ENCODE data around the gene RAD51B.

The RAD51B gene

DNA sequence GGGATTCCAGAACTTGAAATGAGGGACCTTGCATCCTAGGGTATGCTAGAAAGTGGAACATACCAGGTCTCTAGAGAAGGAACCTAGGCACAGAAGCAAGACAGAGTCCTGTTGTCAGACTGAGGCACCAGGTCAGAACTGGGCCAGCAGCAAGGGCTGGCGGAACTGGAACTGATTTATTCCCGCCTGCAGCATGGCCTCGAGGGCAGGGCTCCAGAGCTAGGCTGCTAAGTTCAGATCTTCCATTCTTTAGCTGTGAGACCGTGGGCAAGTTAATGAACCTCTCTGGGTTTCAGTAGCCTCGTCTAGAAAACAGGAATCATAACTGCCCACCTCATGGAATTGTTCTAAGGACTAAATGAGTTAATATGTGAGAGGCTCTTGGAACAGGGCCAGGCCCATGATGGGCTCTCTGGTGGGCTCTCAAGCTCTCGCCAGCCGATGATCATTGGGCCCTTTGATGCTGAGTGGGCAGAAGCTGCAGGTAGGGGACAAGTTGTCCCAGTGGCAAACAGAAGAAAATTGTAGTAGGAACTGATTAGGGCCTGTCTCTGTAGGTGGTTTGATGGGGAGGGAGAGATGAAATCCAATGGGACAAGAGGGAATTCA is 773.5 kb downstream of the RAD51B start:
- no peak for DNase-seq

DNA sequence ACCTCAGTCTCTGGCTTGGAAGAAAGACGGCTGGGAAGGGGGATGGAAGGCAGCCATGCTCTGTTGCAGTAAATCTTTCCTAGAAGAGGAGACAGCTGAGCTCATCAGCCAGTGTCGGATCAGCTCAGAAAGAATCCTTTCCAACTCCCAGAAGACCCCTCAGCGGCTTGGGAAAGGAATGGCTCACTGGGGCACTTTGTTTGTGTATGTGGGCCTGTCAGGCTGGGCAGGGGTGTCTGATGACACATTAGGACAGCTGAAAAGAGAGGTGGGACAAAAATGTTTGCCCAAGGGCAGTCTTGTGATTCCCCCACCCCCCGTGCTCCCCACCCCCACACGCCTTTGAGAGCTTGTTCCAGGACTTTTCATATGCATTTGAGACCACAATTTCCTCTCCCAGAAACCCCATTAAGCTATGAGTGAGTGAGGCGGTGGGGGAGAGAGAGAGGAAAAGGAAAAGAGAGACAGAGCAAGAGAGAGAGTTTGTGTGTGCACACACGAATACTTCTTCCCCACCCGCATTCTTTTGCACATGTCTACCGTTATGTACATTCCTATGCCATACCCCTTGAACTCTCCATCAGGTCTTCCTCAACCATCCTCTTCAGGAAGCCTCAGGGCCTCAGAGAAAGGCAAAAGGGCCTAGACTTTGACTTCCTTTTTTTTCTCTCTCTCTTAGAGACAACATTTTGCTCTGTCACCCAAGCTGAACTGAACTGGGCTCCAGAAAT is 774.4 kb downstream of the RAD51B start:
- no peak for DNase-seq

DNA sequence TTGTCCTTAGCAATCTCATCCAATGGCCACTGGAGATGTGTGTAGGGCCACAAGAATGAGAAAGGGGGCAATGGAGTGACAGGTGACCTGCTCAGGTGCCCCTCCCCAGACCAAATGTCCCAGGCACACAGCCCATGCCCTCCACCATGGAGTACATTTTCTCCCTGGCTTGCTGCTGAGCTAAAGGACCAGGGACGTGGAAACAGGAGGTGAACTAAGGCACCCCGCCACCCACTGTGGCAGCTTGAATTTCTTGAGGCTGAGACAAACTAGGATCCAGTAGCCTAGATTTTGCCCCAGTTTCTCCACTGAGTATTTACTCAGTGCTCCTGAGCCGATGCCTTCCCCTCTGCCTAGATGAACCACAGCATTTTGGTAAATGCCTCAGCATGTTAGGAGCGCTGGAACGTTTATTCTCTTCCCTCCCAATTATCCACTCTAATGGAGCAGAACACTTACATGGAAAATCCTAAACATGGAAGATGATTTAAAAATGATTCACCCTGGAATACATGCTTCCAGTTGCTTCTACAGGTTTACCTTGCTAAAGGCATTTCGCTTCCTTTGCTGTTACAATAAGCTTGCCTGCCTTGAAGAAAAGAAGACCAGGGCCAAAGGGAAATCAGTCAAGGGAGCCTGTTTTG is 775.3 kb downstream of the RAD51B start:
- DNase-seq, result no peak

DNA sequence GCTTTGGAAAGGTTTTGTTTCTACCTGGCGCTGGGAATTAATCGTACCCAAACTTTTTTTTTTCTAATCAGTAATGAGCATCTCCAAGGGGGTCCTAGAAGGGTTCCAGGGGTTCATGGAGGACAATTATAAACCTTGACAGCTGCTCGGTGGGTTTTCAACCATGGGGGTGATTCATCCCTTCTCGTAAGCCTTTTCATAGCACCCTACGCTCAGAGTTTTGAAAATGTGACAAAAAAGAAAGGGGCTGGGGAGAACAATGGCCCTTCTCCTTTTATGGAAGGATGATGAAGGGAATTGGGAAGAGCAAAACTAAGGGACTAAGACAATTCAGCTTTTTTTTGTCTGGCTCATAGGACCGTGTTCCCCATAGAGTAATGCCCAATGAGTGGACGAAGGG is 776.6 kb downstream of the RAD51B start:
- no peak for DNase-seq

DNA sequence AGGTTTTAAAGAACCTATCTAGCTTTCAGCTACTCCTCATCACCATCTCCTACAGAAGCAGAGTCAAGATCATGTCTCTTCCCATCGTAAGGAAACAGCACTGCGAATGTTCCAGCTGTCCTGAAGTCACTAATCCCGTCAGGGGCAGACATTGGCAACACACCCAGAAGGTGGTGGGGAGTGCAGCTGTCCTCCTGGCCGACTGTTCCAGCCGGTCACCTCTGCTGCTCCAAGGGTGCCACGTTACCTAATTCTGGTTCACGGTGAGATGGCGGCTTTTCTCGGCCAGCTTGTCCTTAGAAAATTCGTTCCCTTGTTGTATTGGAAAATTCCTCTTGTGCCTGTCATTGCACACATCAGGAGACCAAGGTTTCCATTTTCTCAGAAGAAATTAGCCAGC is 777.1 kb downstream of the RAD51B start:
- DNase-seq, result no peak

DNA sequence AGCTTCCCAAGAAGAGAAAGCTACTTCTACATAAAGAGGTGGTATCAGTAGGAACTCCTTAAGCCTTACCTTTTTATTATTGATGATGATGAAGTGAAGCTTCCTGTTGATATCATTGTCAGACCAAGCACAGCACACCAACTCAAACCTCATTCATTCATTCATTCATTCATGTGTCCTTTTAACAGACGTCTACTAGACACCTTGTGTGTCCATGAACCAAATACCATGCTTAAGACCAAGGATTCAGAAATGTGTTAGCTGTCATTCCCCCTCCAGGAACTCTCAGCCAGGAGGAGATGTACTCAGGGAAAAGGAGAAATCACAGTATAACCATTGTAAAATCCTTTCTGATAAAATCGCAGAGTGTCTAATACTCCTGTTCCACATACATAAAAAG is 778.5 kb downstream of the RAD51B start:
- no peak for DNase-seq

DNA sequence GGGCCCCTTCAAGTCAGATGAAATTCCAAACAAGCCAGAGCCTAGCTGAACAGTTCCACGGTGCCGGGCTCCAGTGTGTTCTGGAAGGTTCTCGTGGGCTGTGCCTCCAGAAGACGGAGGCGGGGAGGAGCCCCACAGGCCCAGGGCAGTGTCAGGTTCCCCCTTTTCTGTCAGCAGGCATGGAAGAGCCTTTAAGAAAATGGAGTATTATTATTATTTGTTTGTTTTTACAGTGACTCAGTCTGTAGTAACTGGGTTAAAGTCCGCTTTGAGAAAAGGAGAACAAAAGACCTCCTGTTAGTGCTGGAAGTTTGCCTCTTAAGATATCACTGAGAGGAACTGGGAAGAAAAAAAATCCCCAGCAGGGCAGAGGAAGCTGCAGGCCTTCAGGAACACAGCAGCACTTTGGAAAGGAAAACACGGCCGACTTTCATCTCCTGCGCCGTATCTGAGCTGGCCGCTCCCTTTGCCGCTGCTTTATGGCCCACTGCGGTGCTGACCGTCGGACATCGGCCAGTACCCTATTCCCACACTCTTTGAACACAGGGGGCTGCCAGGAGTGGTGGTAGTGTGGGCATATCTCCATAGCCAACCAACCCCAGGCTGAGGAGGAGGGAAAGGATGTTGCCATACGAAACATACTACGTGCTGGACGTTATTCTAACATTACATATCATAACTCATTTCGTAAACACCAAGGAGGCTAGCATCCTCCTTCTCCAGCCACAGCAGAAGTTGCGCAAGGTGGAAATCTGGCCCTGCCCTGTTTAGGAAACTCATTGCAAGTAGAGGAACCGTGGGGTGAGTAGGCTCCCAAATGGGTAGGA is 779.3 kb downstream of the RAD51B start:
- no peak for DNase-seq

DNA sequence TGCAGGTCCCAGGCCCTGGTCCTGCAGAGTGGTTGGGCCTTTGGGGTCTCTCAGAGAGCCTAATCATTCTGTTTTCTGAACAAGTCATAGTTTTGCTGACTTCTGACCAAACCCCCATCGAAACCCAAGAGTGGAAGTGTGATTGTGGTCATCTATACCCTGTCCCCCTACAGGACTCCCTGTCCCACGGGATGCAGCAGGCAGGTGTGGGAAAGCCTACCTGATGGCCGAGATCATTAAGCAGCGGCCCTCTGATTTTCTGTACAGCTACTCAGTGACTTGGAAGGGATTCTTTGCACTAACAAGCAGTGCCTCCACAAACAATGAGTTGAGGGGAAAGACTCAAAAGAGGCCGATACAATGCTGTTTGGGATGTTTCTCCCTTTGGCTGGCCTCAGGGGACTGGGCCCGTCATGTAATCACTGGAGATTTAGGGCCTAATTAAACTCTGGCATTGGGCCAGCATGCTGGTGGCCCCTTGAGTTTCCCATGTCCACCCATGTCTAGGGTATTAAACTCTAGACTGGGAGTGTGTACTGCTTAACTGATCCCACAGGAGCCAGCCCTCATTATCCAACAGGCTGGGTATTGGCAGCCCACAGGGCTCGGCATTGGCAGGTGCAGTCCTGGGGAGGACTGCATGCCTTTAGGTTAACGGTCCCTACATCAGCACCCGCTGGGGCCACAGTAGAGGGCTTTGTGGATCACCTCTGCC is 780.5 kb downstream of the RAD51B start:
- DNase-seq, result no peak

DNA sequence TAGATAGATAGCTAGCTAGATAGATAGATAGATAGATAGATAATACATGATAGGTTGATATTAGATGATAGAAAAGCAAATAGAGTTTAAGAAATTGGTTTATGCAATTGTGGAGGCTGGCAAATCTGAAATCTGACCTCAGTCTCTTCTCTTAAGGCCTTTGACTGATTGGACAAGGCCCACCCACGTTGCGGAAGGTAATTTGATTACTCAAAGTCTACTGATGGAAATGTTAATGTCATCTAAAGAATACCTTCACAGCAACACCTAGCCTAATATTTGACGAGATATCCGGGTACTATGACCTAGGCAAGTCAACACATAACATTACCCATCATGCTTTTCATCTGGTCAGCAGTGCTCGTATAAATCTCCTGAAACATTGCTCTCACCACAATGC is 782.9 kb downstream of the RAD51B start:
- no peak for DNase-seq

DNA sequence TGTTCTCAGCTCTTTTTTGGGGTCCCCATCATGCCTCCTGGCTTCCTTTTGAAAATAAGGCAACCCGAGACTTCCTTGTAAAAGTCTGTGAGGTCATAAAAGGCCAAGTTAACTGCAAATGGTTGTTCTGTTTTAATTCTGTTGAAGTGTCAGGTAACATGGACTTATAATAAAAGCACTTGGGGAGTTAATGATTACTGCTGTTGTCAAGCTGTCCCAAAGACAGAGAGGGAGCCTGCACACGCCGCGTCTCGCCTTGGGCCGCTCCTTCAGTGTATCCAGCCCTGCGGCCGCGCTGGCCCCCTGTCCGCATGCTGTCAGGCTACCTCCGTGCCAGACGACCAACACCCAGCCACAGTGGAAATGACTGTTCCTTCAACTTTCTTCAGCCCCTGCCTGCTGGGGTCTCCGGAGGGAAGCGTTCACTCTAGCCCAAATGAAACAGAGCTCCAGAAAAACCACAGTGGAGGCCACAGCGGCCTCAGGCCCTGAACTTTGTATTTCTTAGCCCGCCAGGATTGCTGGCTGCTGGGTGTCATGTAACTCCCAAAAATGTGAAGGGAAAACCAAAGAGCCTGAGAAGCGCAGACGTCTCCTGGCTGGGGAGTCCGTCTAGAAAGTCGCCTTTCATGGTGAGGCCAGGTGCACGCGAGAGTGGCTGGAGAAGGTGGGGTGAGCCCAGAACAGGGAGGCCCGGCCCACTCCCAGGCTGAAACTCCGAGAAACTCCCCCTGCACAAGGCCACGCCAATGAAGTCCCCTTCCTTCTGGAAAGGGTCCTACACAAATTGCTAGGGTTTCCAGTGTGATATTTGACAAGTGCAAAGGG is 784.2 kb downstream of the RAD51B start:
- no peak for DNase-seq

DNA sequence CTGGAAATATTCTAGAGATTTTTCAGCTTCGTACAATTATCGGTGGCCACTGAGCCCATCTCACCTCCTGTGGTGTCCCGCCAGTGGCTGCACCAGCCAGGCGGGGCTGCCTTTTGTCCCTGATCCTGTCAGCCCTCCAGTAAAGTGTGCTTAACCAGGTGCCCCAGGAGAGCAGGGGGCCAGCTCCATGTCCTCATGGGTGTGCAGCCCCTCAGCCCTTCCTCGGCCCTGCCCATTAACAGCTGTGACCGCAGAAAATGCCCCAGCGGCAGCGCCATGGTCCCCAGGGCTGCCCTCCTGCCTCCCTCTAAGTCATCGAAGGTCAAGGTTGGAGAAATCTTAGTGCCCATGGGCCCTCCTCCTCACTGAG is 784.8 kb downstream of the RAD51B start:
- no peak for DNase-seq

DNA sequence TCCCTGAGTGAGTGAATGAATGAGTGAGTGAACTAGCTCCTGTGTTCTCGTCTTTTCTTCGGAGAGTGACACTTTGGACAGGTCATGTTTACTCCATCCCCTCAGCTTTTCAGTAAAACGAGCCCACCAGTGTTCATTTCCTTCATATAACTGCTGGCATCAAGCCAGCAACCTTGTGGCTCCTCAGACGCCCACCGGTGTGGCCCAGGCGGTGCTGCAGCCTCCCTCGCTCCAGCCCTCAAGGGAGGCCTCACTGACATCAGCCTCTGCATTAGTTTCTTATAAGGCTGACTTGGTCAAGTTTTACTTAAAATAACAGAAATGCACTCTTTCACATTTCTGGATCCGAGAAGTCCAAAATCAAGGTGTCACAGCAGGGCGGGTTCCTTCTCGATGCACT is 785.2 kb downstream of the RAD51B start:
- DNase-seq, result no peak

DNA sequence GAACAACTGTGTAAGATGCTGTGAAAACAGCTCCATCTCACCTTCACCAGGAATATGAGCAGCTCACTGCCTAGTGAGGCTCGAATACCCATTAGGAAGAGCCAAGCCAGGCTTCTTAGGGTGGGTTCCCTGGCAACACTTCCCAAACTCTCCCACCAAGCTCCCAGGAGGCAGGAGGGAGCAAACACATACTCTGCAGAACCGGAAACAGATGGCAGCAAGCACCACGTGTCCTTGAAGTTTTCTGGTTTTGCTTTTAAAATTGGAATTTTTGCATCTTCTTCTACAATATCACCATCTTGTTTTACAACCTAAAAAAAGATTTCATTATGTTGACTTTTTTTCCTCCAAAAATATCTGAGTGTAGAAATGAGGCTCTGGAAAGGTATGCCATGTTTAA is 786.6 kb downstream of the RAD51B start:
- no peak for DNase-seq

DNA sequence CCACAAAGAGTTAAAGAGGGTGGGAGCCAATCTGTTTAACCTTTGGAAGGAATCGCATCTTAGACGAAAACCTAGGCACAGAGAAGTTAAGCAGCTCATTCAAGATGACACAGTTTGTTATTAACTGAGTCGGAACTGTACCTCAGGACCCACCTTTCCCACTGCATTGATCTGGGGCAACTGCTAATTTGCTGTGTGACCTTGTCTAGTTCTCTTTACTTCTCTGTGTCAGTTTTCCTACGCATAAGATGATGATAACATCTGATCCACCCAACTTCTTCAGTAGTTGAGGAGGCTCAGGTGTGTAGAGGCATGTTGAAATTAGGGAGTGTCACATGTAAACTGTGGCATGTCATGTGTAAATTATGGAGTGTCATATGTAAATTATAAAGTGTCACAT is 787.1 kb downstream of the RAD51B start:
- DNase-seq, result no peak

DNA sequence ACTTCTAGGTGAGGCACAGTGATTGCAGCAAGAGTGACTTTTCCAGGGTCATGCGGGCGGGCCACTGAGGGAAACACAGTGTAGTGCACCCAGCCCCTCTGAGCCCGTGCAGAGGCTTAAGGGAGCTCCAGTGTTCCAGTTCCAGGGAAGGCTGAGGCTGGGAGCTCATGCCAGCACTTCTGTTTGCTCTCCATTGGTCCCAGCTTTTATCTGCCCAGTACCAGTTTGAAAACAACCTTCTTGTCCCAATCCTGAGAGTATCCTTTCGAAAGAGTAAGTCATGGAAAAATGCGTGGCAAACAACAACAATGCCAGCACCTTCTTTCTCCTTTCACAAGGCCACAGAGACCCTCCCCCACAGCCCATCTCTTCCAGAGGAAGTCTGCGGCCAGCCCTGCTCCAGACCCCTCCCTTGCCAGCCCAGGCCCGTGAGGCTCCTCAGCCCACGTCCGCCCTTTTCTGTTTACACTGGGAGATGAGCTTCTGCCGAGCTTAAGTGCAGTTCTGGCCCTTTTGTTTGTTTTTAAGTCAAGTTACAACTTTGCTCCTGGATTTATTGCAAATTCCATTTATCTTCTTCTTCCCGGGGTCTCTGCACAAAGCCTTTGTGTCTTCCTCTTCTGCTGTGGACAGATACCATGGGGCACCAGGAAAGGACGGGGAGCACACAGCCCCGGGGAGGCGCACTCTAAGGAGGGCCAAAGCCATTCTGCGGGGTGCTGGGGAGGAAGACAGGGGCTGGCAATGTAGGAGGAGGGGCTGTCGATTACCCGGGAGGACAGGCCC is 787.7 kb downstream of the RAD51B start:
- no peak for DNase-seq

DNA sequence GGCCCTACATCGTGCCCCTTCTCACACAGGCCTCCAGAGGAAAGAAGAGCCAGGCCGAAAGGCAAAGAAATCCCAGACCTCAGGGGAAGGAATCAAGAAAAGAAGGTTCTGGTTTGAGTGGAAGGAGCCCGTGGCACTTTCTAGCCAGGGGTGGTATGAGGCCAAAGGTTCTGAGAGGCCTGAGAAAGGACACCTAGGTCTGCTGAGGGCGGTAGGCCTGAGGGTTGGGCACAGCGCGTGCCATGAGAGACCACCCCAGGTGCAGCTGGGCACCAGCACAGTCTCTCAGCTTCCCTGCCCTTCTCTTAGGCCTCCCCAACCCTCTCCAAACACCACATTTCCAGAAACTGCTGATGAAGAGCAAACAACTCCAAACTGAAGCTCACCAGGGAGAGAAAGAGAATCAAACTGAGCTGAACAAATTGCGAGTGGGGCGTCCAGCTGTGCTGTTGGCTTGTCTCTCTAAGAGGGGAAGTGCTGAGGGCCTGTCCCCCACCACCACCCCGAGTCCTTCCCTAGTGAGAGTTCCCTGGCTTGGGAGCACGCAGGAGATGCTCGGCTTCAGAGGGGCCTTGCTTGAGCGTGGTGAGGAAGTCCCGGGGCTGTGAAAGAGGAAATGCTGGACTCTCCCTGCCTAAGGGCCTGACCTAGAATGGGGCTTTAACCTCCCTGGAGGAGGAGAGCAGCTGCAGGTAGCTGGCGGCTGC is 788.4 kb downstream of the RAD51B start:
- DNase-seq, result no peak

DNA sequence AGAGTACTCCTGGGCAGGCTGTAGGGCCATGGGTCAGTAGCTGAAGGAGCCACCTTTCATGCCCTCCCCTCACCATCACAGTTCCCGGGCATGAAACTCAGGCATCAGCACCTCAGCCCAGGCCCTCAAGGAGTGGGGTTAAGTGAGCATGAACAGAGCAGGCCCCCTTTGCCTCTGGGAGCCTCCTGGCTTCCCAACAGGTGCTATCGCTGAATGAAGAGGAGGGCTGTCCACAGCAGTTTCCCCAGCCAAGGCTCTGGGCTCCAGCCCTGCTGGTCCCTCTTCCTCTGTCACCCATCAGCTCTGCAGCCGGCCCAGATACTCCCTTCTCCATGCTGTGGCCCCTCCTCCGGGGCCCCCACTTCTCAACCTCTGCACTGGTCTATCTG is 789.0 kb downstream of the RAD51B start:
- DNase-seq, result no peak

DNA sequence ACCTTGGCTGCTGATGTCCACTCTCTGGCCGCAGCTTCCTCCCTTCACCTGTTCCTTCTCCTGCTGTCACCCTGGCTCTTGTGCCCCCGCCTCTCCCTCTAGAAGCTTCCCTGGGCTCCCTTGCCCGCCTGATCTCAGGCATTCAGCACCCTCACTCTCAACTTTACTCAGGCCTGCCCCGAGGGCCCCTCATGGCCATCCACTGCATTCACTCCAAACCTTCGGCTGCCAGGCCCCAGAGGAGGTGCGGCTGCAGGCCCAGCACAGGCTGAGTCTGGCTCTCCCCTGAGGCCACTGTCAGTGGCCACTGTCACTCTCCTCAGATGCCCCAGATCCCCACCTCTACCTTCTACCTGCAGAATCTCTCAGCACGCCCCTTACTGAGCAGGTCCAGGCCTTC is 789.4 kb downstream of the RAD51B start:
- DNase-seq, result no peak

DNA sequence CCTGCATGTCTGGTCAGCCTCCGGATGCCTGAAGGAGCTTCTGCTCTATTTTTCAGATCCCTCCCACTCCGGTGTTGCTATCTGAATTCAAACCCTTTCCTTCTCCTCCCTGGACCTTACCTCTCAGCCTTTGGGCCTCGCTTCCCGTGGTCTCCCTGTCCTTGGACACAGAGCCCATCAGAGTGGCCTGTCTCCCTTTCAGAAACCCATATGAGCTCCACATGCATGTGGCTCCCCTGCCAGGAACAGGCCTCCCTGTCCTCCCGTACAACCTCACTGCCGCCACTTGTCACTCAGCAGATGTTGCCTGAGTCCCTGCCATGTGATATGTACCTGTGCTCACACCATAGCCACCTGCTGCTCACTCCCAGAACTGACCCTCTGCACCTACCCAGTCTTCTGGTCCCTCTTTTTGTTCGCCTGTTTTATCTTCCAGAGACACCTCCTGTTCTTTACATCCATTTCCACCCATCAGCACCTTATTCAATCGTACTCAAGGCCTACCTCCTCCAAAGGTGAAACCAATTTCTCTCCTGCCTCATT is 790.7 kb downstream of the RAD51B start:
- DNase-seq, result no peak

DNA sequence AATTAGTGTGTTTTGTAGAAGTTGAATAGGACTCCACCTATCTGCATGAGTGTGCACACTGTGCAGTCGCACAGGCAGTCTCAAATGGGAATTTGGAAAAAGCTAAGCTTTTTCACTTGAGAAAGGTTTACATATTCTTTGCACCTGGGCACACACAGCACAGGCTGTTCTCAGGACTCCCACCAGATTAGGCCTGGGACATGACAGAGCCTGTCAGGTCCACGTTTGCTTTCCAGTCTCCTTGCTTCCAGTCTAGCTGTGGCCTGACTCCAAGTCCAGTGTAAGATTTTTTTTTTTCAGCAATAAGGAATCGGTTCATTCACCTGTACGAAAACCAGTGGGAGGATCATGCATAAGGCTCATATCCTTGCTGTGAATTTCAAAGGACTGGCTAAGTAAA is 792.0 kb downstream of the RAD51B start:
- DNase-seq, result no peak
